Measurements from ENCODE around the gene BRIP1. TPM values are rescaled to one million over a fixed set of nuclear protein-coding genes. Genes with fewer than 3 reads are reported as not detected.

The BRIP1 gene
- total RNA-seq, 1 experiment from 2014 or later = 20.2 TPM

DNA sequence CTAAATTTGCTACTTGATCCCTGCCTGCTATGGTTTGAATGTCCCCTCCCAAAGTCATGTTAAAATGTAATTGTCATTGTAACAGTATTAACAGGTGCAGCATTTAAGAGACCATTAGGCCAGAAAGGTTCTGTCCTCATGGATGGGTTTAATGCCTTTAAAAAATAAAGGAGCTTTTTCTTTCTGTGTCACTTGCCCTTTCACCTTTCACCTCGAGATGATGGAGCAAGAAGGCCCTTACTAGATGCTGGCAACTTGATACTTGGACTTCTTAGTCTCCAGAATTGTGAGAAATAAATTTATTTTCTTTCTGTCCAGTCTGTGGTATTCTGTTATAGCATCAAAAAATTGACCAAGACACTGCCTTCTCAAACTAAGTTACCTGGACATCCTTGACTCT is 98.5 kb downstream of the BRIP1 start:
- Histone ChIP-seq H4K91ac (ENCODE audit: insufficient read length, low read depth, low read length) (no peak overlapping the region), H3K9ac (ENCODE audit: extremely low read depth, insufficient read length, low read length) (no peak overlapping the region), H3K27me3 (ENCODE audit: insufficient read depth, low read length) (no peaks in the 10 kb centered on the region), H2AFZ (ENCODE audit: low read length) (no peak overlapping the region), H3K79me1 (ENCODE audit: insufficient read depth, low read depth, low read length, poor library complexity, severe bottlenecking) (no peaks in the 10 kb centered on the region), H3K9me3 (ENCODE audit: control insufficient read depth, low read depth, low read length) (no peaks in the 10 kb centered on the region), H3K14ac (ENCODE audit: insufficient read depth, low read length) (no peak overlapping the region), H4K5ac (ENCODE audit: insufficient read length, low read depth, low read length) (no peak overlapping the region), H2BK5ac (ENCODE audit: insufficient read length, low read length) (no peak overlapping the region), H2AK5ac (ENCODE audit: insufficient read length, low read length) (no peak overlapping the region), H3K23me2 (ENCODE audit: insufficient read length, low read depth, low read length, poor library complexity, severe bottlenecking) (no peaks in the 10 kb centered on the region), H3T11ph (ENCODE audit: low read length) (no peak overlapping the region), H2BK20ac (ENCODE audit: low read depth, low read length, poor library complexity, severe bottlenecking) (no peak overlapping the region), H3K4ac (ENCODE audit: low read depth, low read length) (no peak overlapping the region), H2BK12ac (ENCODE audit: insufficient read length, low read depth, low read length) (no peak overlapping the region), H3K4me2 (ENCODE audit: insufficient read depth, insufficient read length, low read length) (no peak overlapping the region), H4K8ac (replicated peaks; ENCODE audit: insufficient read length, low read depth, low read length) (no peak overlapping the region), H3K18ac (ENCODE audit: insufficient read length, low read depth, low read length) (no peak overlapping the region), H4K20me1 (ENCODE audit: control insufficient read depth, insufficient read depth, insufficient read length) (no peaks in the 10 kb centered on the region), H3K79me2 (ENCODE audit: insufficient read depth, low read length) (no peaks in the 10 kb centered on the region), H3K56ac (ENCODE audit: insufficient read length, low read depth, low read length) (no peak overlapping the region), H3K23ac (ENCODE audit: insufficient read length, low read depth, low read length) (no peak overlapping the region), H3K27ac (ENCODE audit: insufficient read length, low read depth, low read length) (no peak overlapping the region), H3K4me1 (ENCODE audit: insufficient read depth, low read length) (no peaks in the 10 kb centered on the region), H2BK15ac (ENCODE audit: low read depth, low read length) (no peak overlapping the region), H2BK120ac (ENCODE audit: low read depth, low read length, poor library complexity, severe bottlenecking) (no peak overlapping the region)
- DNase-seq = no peak
- peaks cover 0 to 9% of the 10 kb centered on the region in 2 experiments; a peak in 3 of 5 replicates for H3K9me3 Mint-ChIP-seq
- TF ChIP-seq, protein P1, sequence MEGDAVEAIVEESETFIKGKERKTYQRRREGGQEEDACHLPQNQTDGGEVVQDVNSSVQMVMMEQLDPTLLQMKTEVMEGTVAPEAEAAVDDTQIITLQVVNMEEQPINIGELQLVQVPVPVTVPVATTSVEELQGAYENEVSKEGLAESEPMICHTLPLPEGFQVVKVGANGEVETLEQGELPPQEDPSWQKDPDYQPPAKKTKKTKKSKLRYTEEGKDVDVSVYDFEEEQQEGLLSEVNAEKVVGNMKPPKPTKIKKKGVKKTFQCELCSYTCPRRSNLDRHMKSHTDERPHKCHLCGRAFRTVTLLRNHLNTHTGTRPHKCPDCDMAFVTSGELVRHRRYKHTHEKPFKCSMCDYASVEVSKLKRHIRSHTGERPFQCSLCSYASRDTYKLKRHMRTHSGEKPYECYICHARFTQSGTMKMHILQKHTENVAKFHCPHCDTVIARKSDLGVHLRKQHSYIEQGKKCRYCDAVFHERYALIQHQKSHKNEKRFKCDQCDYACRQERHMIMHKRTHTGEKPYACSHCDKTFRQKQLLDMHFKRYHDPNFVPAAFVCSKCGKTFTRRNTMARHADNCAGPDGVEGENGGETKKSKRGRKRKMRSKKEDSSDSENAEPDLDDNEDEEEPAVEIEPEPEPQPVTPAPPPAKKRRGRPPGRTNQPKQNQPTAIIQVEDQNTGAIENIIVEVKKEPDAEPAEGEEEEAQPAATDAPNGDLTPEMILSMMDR (conservative IDR thresholded peaks at IDR 0.05) = no peak
- no peak overlapping the region for H3K27ac Mint-ChIP-seq
- no peaks in the 10 kb centered on the region; the same call in 1 of the 2 replicates for H3K27me3 Mint-ChIP-seq (ENCODE audit: low read depth)
- H3K4me1 Mint-ChIP-seq = peaks cover 8 to 9% of the 10 kb centered on the region in 2 experiments
- H3K36me3 Mint-ChIP-seq (ENCODE audit: insufficient read depth in 1 of 3, low read depth in 3 of 3) = peaks cover 32 to 55% (median 51%) of the 10 kb centered on the region in 3 experiments
- no peak overlapping the region for H3K4me3 Mint-ChIP-seq
- WGBS (ENCODE audit: extremely low coverage, insufficient read length, low lambda C conversion rate) = no CpG with 5 or more reads among the region's 1 CpG
